ENCODE results near the gene POU2AF1.
A peak's percentile ranks its signal among the peaks of the same experiment; 100 is the strongest.

DNA sequence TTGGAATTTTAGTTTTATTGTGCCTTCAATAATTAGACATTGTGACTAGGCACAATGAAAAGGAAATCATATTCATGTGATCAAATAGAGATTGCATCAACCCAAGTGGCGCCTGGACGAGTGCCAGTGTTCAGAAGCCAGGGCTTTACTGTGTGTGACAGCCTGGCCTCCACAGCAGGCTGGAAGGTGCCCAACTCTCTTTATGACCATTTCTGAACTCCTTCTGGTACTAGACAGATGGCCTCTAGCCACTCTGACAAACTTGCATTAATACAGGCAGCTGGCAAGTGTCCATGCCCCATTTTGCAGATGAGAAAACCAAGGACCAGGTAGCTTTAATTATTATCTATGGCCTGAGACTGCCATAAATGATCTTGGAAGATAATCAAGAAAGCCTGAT, 8.3 kb upstream of the POU2AF1 start:
- TF ChIP-seq, protein P1, sequence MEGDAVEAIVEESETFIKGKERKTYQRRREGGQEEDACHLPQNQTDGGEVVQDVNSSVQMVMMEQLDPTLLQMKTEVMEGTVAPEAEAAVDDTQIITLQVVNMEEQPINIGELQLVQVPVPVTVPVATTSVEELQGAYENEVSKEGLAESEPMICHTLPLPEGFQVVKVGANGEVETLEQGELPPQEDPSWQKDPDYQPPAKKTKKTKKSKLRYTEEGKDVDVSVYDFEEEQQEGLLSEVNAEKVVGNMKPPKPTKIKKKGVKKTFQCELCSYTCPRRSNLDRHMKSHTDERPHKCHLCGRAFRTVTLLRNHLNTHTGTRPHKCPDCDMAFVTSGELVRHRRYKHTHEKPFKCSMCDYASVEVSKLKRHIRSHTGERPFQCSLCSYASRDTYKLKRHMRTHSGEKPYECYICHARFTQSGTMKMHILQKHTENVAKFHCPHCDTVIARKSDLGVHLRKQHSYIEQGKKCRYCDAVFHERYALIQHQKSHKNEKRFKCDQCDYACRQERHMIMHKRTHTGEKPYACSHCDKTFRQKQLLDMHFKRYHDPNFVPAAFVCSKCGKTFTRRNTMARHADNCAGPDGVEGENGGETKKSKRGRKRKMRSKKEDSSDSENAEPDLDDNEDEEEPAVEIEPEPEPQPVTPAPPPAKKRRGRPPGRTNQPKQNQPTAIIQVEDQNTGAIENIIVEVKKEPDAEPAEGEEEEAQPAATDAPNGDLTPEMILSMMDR (IDR thresholded peaks at IDR 0.05): no peak
- TF ChIP-seq POLR2A (IDR thresholded peaks at IDR 0.05): no peak
- peak in 1 of 2 donors; percentile 34 for TF ChIP-seq POLR2AphosphoS5 (IDR thresholded peaks at IDR 0.05)
